ENCODE data around the gene SLC50A1.
"Not testable (repeated sequence)": the region's sequence is repeated elsewhere in the genome, so short reads cannot be mapped to it uniquely, and the experiment has no call there.

SLC50A1 gene

GRCh38 chr1:155116113-155116764 lies 19.4 kb upstream of the SLC50A1 start:
- no peak for DNase-seq (ENCODE audit: low spot score)

- no peak for DNase-seq (ENCODE audit: low spot score)
Measured at GRCh38 chr1:155117610-155118009, 18.0 kb upstream of the SLC50A1 start.

- DNase-seq (ENCODE audit: low spot score): not testable (repeated sequence)
Measured at GRCh38 chr1:155118090-155118489, 17.6 kb upstream of the SLC50A1 start.

- no peak for DNase-seq (ENCODE audit: low spot score)
Measured at GRCh38 chr1:155120253-155120652, 15.4 kb upstream of the SLC50A1 start.

GRCh38 chr1:155121249-155121648 lies 14.4 kb upstream of the SLC50A1 start:
- no peak for DNase-seq (ENCODE audit: low spot score)

GRCh38 chr1:155122308-155122707 lies 13.3 kb upstream of the SLC50A1 start:
- no peak for DNase-seq (ENCODE audit: low spot score)

- no peak for DNase-seq (ENCODE audit: low spot score)
Measured at GRCh38 chr1:155123801-155124200, 11.9 kb upstream of the SLC50A1 start.

- no peak for DNase-seq (ENCODE audit: low spot score)
Measured at GRCh38 chr1:155124503-155125463, 10.9 kb upstream of the SLC50A1 start.

GRCh38 chr1:155125511-155125945 lies 10.1 kb upstream of the SLC50A1 start:
- no peak for DNase-seq (ENCODE audit: low spot score)

- DNase-seq (ENCODE audit: low spot score): no peak
Measured at GRCh38 chr1:155125946-155126555, 9.6 kb upstream of the SLC50A1 start.

- peak; percentile 30 for DNase-seq (ENCODE audit: low spot score)
Measured at GRCh38 chr1:155126556-155127104, 9.0 kb upstream of the SLC50A1 start.

GRCh38 chr1:155127105-155127966 lies 8.3 kb upstream of the SLC50A1 start, which contains the start of gene EFNA1:
Gene EFNA1 (plus strand): TSS chr1:155127876. CDS start chr1:155127978, 102 bp downstream.
- peak; percentile 38 for DNase-seq (ENCODE audit: low spot score)

- DNase-seq (ENCODE audit: low spot score): no peak
Measured at GRCh38 chr1:155127967-155128754, 7.5 kb upstream of the SLC50A1 start.

GRCh38 chr1:155128755-155129473 lies 6.7 kb upstream of the SLC50A1 start:
- no peak for DNase-seq (ENCODE audit: low spot score)

- no peak for DNase-seq (ENCODE audit: low spot score)
Measured at GRCh38 chr1:155130272-155131006, 5.2 kb upstream of the SLC50A1 start.

GRCh38 chr1:155131285-155131684 lies 4.4 kb upstream of the SLC50A1 start:
- no peak for DNase-seq (ENCODE audit: low spot score)

GRCh38 chr1:155131856-155132255 lies 3.8 kb upstream of the SLC50A1 start:
- DNase-seq (ENCODE audit: low spot score): no peak

- no peak for DNase-seq (ENCODE audit: low spot score)
Measured at GRCh38 chr1:155133799-155134281, 1.8 kb upstream of the SLC50A1 start.

GRCh38 chr1:155134322-155134721 lies 1.3 kb upstream of the SLC50A1 start:
- no peak for DNase-seq (ENCODE audit: low spot score)
